HG03066 (cell line): ENCODE data around the gene PTPRF.

Source experiments
- ATAC-seq: cut with Tn5 transposase; IDR thresholded peaks from one replicate; pipeline ENCODE4 v1.9.1; 2021; ENCODE audit warnings: low read depth; ENCODE audit not compliant: unreplicated experiment

PTPRF gene

GRCh38 chr1:43549921-43550597 lies 19.4 kb downstream of the PTPRF start:
- no peak for ATAC-seq

GRCh38 chr1:43550598-43551246 lies 20.0 kb downstream of the PTPRF start:
- no peak for ATAC-seq

- ATAC-seq, result no peak
Measured at GRCh38 chr1:43551396-43551888, 20.8 kb downstream of the PTPRF start.

GRCh38 chr1:43552059-43552742 lies 21.5 kb downstream of the PTPRF start:
- ATAC-seq, result no peak

- no peak for ATAC-seq
Measured at GRCh38 chr1:43552813-43553212, 22.1 kb downstream of the PTPRF start.

GRCh38 chr1:43554444-43554992 lies 23.8 kb downstream of the PTPRF start:
- no peak for ATAC-seq

GRCh38 chr1:43556782-43557181 lies 26.1 kb downstream of the PTPRF start:
- no peak for ATAC-seq

- ATAC-seq, result no peak
Measured at GRCh38 chr1:43557744-43558245, 27.1 kb downstream of the PTPRF start.

GRCh38 chr1:43558346-43558841 lies 27.7 kb downstream of the PTPRF start:
- ATAC-seq, result no peak

- ATAC-seq, result no peak
Measured at GRCh38 chr1:43559714-43560113, 29.0 kb downstream of the PTPRF start.

- ATAC-seq, result no peak
Measured at GRCh38 chr1:43560286-43560685, 29.6 kb downstream of the PTPRF start.

- no peak for ATAC-seq
Measured at GRCh38 chr1:43563876-43564539, 33.3 kb downstream of the PTPRF start.

- no peak for ATAC-seq
Measured at GRCh38 chr1:43564551-43565348, 34.1 kb downstream of the PTPRF start.

GRCh38 chr1:43565600-43566360 lies 35.1 kb downstream of the PTPRF start:
- no peak for ATAC-seq

GRCh38 chr1:43566382-43567044 lies 35.8 kb downstream of the PTPRF start:
- ATAC-seq, result no peak

- no peak for ATAC-seq
Measured at GRCh38 chr1:43569175-43569574, 38.5 kb downstream of the PTPRF start.

- ATAC-seq, result no peak
Measured at GRCh38 chr1:43570277-43570676, 39.6 kb downstream of the PTPRF start.

- ATAC-seq, result no peak
Measured at GRCh38 chr1:43570715-43571114, 40.0 kb downstream of the PTPRF start.
